NCI-H82 treated with DMSO at 0.1 percent for 48 hours (cell line): ENCODE results near the gene RNF151.
"Not testable (repeated sequence)": the region's sequence is repeated elsewhere in the genome, so short reads cannot be mapped to it uniquely, and the experiment has no call there.

Experiments used
- DNase-seq: peaks from one replicate; lab custom pipeline; 2025; ENCODE audit not compliant: unreplicated experiment; lab: John Stamatoyannopoulos, UW

The RNF151 gene, protein sequence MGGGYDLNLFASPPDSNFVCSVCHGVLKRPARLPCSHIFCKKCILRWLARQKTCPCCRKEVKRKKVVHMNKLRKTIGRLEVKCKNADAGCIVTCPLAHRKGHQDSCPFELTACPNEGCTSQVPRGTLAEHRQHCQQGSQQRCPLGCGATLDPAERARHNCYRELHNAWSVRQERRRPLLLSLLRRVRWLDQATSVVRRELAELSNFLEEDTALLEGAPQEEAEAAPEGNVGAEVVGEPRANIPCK

DNA sequence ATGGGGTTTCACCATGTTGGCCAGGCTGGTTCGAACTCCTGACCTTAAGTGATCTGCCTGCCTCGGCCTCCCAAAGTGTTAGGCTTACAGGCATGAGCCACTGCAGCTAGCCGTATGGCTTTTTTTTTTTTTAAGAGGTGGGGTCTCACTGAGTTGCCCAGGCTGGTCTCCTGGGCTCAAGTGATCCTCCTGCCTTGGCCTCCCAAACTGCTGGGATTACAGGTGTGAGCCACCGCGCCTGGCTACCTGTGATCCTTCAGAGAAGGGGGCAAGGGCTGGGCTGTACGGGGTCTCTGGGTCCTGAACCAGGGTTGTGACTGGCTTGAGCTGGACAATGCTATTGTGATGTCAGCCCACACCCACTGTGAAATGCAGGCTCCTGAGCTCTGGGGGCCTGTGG is at the start of gene RNF151:
Gene RNF151, plus strand, starts transcription at position 397 of the 400 bp plus-strand sequence. CDS start 26 bp downstream, outside the sequence.
- DNase-seq = no peak

DNA sequence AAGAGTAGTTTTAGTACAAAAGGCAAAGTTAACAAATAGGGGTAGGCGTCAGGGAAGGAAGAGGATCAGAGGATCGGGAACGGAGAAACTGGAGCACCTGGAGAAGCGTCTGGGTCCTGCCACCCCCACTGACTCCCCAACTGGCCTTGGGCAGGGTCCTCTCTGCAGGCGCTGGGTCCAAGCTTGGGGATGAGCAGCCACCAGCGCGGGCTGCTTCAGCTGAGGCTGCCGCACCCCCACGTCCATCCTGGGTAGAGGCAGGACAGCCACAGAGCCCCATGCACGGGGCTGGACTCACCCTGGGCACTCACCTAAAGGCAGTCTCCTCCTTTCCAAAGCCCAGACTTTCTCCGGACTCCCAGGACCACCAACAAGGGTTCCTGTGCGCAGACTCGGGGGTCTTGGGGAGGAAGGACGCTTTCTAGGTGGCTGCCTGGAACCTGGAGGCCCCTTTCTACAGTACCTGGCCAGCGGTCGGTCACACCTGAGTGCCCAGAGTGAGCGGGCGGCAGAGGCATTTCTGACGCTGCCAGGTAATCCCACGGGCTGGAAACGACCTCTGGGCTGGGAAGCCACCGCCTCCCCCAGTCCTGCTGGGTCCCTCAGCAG is 49.5 kb upstream of the RNF151 start:
- no peak for DNase-seq

DNA sequence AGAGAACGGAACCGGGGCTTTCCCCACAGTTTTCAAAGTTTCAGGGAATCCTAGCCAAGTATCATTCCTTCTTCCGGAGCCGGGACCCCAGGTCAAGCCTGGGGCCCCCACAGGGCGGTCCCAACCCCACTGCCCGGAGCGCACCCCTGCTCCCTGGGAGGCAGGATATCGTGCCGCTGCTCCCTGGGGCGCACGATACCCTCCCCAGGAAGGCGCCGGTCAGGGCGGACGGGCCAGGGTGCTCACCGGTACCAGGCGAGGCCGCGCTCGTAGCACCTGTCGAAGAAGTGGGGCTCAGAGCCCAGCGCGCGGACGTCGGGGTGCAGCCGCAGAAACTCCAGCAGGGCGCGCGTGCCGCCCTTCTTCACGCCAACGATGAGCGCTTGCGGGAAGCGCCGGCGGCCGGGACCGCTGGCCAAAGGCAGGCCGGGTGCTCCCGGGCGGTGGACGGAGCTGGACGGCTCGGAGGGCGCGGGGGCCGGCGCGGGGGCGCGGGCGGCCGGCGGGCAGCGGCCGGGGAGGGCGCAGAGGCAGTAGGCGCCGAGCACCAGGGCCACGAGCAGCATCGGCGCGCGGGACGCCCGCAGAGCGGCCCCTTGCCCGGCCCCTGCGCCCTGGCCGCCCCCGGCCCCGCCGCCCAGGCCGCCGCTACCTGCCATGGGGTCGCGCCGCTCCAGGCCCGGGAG is 48.8 kb upstream of the RNF151 start:
- DNase-seq = no peak

DNA sequence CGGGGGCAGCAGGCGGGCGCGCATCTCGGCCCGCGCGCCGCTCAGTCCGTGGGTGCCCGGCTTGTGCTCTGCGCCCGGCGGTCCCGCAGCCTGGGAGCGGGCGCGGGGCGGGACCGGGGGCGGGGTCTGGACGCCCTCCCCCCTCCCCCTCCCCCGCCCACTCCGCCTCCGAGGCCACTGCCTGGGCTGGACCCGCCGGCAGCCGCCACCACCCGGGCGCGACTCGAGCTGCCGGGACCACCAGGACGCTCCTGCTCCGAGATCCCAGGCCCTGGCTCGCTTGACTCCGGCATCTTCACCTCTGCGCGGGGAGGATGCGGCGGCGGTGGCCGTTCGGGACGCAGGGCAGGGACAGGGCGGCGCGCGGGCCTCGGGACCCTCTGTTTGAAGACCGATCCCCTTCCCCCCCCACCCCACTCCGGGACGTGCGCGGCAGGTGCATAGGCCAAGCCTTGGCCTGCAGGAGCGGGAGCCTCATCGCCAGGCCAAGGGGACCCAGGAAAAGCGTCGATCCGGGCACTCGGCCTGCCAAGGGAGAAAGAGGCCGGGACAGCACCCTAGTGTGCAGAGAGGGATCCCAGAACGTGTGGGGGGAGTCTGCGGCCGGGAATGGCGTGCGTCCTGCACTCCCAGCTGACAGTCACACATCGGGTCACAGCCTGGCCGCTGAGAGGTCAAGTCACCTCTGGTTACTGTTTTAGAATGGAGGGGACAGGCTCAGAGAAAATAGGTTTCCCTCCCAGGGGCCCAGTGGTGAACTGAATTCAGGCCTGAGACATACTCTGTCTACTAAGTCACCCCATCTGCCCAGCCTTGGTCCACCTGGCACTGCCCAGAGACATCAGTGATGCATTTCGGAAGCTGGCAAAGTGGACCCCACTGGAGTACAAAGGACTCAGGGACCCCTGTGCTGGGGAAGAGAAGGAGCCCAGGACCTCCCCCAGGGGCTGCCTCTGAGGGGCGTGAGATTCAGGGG is 48.0 kb upstream of the RNF151 start, which contains the start of gene HS3ST6:
Gene HS3ST6, minus strand, starts transcription at position 65 of the 976 bp plus-strand sequence. CDS start 92 bp downstream, outside the sequence.
- DNase-seq = no peak

DNA sequence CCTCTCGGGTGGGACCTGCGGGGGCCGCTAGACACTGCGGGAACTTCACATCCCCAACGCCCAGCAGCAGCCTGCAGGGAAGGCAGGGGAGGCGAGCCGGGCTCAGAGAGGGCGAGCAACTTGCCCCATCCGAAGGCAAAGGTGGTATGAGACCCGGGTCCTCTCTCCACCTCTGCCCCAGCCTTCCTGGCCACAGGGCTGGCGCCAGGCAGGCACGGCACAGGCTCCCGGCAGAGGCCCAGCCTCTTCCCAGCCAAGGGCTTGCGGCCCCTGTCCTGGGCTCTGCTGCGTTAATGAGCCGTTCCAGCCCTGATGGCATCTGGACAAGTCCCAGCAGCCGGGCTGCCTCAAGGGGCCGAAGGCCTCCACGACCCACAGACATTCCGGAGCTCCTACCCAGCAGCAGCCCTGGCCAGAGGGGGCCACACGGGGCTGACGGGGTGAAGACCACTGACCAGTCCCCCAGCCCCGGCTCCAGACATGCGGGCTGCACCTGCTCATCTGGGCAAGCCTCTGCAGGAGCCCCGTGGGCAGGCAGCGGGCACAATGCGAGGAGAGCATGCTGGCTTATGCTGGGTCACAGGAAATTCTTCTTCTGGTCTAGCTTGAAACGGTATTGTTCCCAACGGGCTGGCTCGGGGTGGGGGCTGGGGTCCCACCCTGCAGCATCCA is 47.2 kb upstream of the RNF151 start:
- DNase-seq = no peak

DNA sequence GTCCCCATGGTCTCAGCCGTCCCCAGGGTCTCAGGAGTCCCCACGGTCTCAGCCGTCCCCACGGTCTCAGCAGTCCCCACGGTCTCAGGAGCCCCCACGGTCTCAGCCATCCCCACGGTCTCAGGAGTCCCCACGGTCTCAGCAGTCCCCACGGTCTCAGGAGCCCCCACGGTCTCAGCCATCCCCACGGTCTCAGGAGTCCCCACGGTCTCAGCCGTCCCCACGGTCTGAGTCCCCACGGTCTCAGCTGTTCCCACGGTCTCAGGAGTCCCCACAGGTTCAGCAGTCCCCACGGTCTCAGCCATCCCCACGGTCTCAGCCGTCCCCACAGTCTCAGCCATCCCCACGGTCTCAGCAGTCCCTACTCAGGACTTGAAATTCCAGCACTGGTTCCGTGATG is 46.5 kb upstream of the RNF151 start:
- DNase-seq = not testable (repeated sequence)

DNA sequence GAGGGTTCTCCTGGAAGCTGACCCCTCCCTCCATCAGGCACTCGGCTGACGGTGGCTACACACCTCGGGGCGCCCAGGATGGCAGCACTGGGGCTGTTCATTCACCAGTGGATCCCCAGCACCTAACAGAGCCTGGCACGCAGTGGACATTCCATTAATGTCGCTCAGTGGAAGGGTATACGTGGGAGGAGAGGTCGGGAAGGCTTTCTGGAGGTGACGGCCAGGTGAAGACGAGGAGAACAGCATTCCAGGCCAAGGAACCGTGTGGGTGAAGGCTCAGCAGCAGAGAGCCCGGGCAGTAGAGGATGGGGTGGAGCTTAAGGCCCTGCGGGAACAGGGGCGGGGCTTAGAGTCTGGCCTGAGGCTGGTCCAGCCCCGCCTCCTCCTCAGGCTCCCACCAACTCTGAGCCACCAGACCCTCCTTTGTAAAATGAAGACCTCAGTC is 45.9 kb upstream of the RNF151 start:
- DNase-seq = peak; percentile 55

DNA sequence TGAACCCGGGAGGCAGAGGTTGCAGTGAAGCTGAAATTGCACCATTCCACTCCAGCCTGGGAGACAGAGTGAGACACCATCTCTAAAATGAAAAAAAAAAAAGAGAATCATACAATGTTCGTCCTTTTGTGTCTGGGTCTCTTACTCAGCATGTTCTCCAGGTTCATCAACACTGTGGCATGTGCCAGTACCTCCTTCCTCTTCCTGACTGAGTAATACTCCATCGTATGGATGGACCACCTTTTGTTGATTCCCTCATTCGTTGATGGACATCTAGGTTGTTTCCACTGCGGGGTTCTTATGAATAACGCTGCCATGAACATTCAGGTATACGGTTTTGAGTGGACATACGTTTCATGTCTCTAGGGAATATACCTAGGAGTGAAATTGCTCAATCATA is 44.3 kb upstream of the RNF151 start:
- no peak for DNase-seq

DNA sequence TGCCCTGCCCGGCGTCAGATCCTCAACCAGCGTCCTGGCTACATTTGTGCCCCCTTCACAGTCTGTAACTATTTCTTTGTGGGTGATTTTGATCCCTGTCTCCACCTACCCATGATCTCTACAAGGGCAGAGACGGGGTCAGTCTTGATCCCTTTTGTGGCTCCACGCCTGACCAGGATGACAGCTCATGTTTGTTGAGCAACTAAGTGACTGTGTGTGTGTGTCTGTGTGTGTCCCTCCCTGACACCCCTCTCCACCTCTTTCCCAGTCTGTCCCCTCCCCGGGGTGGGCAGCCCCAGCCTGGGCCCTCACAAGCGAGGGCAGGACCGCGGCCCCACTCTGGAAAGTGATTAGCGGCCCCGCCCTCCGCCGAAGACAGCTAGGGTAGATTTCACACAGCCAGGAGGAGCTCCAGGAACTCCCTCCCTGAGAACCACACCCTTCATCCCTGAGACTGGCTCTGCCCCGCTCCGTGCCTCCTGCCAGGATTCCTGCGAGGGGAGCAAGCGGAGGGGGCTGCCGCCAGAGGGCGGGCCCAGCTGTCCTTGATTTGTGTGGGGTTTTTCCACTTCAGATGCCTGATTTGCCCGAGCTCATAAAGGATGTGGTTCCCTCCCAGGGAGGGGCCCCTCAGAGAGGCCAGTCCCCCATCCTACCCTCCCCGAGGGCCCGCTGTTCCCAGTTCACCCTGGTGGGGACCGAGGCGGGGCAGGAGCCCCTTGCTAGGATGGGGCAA is 43.2 kb upstream of the RNF151 start:
- peak; percentile 74 for DNase-seq

DNA sequence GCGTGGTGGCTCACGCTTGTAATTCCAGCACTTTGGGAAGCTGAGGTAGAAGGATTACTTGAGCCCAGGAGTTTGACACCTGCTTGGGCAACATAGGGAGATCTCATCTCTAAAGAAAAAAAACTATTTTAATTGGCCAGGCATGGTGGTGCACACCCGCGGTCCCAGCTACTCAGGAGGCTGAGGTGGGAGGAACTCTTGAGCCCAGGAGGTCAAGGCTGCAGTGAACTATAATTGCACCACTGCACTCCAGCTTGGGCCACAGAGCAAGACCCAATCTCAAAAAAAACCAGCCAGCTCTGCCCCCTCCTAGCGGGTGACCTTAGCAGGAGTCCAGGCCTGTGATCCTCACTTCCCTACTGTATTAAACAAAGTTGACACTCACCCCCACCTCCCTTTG is 42.6 kb upstream of the RNF151 start:
- DNase-seq = no peak

DNA sequence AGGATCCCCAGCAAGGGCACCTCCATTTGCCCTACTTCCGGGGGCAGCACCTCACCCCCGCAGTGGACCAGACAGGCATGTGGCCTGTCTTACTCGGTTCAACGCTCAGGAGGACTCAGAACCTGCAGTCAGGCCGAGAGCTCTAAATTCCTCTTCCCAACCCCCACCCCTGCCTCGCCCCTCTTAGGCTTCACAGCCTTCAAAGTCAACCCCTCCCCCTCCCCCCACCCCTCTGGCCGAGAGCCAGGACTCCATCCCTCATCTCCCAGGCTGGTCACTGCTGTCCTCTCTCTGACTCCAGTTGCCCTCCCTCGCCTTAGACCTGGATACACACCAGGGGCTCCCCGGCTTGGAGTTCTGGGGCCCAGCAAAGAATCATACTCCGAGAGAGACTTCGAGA is 40.4 kb upstream of the RNF151 start:
- DNase-seq = no peak

DNA sequence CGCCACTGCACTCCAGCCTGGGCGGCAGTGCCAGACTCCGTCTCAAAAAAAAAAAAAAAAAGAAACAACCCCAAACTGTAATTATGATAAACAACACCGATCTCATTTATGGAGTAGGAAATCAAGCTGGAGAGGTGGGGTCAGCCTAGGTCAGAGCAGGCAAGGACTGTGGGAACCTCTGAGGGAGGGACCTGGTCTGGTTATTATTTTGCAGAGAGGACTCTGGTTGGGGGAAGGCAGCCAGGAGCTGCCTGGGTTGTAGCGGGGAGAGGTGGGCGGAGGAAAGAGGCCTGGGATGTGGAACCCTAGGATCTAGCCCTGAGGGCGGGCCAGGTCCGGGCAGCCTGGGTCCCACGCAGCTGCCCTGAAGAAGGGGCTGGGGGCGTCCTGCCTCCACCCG is 37.6 kb upstream of the RNF151 start:
- no peak for DNase-seq

DNA sequence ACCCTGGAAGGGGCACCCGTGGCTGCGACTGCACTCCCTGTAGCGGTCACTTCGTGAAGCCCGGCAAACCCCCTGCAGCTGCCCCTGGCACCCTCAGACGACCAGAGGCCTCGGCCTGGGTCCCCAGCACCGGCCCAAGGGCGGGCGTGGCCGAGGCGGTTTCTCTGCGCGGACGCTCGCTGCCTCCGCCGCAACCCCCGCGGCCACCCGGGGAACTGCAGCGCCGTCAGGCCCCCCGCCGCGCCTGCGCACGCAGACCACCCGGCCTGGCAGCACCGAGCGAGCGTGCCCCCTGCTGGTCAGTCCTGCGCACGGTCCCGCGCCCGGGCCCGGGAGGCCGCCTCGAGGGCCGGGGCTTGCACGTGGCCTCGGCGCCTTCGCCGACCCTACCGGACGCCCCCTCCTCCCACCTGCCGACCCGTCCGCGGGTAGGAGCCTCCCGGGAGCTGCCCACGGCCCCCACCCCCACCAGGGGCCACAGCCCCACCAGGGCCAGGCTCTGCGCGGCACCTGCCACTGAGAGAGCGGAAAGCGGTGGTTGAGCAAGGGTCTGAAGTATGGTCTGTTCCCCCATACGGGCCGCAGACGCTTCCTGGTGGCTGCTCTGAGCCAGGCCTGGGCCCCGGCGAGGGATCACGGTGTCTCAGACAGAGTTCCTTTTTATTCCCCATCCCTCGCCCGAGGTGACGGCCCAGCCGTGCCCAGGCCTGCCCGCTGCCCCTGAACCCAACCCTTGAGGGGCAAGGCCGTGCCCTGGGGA is 36.9 kb upstream of the RNF151 start:
- DNase-seq = peak; percentile 14

DNA sequence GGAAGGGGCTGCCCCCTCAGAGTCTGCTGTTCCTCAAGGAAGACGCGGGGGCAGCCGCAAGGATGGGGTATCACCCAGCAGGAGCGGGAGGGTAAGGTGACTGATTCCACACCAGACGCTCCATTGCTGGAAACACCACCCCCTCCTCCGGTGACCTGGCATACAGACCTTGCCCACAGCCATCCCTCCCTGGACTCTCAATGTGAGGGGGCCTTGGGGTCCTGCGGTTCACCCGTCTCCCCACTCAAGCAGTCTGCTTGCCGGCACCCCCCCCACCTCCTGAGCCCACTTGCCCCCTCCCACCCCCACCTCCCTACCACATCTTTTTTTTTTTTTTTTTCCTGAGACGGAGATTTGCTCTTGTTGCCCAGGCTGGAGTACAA is 36.3 kb upstream of the RNF151 start:
- no peak for DNase-seq

DNA sequence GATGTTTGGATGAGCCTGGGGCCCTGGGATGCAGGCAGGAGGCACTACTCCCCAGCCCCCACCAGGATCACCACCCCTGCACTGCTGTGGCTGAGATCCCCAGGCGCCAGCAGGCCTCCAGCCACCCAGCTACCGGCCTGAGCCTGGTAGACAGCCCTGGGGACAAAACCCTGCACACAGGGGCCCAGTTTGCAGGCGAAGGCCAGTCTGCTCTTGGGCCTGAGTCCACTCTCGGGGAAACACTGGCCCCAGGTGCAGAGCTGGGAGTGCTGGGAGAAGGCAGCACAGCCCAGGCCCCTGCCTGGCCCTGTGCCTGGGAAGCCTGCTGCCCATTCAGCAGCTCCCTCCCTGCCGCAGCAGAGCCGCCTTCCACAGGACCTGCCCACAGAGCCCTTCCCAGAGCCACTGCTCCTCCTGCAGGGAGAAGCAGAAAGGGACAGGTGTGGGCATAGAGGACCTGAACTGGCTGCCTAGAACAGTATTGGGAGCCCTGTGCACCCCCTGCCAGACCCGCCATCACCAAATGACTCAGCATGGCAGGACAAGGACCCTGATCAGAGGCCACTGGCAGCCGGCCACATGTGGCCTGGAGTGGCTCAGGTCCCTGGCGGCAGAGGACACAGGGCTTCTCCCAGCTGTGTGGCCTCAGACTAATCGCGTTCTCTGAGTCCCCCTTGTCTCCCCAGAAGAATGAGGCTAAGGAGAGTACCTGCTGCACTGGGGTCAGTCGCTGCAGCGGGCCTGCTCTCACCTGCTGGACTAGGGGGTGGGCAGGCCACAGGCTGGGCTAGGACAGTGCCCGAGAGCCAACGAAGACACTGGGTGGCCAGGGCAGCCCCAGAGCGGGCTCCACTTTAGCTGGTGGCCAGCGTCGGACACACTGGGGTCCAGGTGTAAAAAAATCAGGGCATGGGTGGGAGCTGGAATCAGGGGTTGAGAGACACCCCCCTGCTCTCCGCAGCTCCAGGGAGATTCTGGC is 34.3 kb upstream of the RNF151 start:
- DNase-seq = no peak

DNA sequence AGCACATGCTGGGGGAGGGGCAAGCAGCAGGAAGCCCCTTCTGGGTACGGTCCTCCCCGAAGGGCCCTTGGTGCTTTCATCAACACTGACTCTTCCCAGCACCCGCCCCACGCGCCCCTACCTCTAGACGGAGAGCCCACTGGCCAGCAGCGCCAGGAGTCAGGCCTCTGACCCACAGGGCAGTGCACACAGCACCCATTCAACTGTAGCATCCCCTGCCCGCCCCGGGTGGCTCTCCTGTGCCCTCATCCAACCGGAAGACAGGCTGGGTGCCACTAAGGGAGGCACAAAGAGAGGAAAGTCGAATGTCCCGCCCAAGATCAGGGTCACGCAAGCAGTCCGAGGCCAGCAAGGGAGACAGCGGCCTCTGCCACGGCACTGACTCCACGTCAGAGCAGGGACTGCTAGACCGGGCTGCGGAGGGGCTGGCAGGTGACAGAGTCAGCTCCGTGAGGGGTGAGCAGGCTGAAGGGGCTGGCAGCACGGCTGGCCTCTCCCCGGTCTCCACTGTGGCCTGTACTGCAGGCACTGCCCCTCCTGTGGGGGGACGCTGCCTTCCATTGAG is 33.5 kb upstream of the RNF151 start:
- DNase-seq = no peak

DNA sequence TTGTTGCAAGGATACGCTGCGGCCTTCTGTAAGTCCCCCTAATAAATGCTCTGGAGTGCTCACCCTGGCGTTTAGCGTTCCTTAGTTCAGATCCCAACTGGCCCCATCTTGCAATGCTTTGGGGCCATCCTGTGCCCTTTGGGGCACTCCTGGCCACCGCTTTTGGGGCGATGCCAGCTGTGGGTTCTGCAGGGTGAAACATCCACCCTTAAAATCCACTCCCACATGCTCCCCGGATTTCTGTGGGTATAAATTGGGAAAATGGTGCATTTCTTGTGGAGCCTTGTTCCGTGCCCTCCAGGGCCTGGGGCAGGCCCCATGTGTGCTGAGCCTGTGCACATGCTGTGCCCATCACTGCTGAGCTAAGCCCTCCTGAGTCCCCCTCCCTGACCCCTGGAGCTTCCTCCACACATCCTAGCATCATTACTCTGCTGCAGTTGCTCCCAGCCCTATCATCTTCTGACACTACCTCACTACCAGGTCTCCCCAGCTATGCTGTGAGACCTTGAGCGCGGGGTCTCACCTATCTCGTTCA is 29.6 kb upstream of the RNF151 start:
- DNase-seq = no peak
